SK-N-MC (cell line): Measurements from ENCODE around the gene AGAP5.
"Not testable (repeated sequence)": the region's sequence is repeated elsewhere in the genome, so short reads cannot be mapped to it uniquely, and the experiment has no call there.

Experiments
- EZH2 ChIP-seq: fragments of 200-600 bp; sonication (generic); IDR thresholded peaks from one replicate; pipeline ENCODE4 v1.6.1; 2017; ENCODE audit warnings: antibody characterized with exemption
- POLR2AphosphoS5 ChIP-seq: IDR thresholded peaks from 2 replicates; pipeline ENCODE4 v1.6.1; 2012; ENCODE audit warnings: mild to moderate bottlenecking, low read depth, low read length, borderline replicate concordance

DNA sequence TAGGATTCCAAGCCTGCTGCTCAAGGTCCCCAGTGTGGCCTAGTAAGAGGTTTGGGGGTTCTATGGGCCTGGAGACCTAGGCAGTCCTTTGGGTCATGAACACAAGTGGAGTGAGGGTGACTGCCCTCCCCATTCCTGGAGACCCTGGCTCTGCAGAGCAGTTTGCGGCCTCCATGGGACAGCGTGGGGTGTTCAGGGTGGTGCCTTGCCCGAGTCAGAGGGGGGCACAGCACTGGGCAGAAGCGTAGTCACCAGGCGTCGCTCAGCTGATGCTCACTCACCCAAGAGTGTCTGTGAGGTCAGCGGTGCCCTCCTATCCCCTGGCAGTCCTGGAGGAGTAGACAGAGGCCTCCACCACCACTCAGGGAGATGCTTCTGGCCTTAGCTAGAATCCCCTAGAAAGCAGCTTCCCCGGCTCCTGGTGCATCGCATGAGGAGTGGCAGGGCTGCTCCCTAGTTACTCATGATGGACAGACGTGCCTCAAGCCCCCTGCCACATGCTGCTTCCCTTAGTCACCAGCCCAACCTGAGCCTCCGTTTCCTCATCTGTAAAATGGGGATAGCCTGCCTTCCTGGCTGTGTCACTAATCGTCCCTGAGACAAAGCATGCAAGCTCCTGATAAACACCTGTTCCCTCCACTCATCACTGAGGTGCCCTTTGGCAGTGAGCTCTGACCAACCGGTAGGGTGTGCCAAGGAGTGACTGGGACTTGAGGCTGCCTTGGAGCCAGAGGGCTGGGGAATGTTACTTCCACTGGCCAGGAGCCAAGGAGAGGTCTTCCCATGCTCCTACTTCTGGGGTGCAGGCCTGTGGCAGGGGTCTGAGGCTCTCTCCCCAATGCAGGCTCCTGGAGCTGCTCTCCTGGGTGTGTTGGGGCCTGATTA is 33.5 kb downstream of the AGAP5 start:
- TF ChIP-seq EZH2, POLR2AphosphoS5: not testable (repeated sequence)
